Fibroblast of peridontal ligament (primary cell): ENCODE results near the gene CEP63.
A peak's percentile ranks its signal among the peaks of the same experiment; 100 is the strongest.

Experiments used
- DNase-seq: peaks from one replicate; pipeline ENCODE4 v3.0.0-alpha.2; 2010; ENCODE audit errors: extremely low read depth

The CEP63 gene

GRCh38 chr3:134468519-134468918 lies 17.3 kb upstream of the CEP63 start:
- no peak for DNase-seq

- peak; percentile 49 for DNase-seq
These were observed 14.2 kb upstream of the CEP63 start for GRCh38 chr3:134471521-134472193.

GRCh38 chr3:134472831-134473230 lies 13.0 kb upstream of the CEP63 start:
- no peak for DNase-seq

GRCh38 chr3:134473868-134474546 lies 11.8 kb upstream of the CEP63 start:
- DNase-seq = peak; percentile 91

- DNase-seq = no peak
These were observed 10.9 kb upstream of the CEP63 start for GRCh38 chr3:134474956-134475355.

- no peak for DNase-seq
These were observed 9.6 kb upstream of the CEP63 start for GRCh38 chr3:134476306-134476705.

- no peak for DNase-seq
These were observed 8.9 kb upstream of the CEP63 start for GRCh38 chr3:134477002-134477401.

GRCh38 chr3:134477938-134478337 lies 7.9 kb upstream of the CEP63 start:
- no peak for DNase-seq

- no peak for DNase-seq
These were observed 5.3 kb upstream of the CEP63 start for GRCh38 chr3:134480546-134480945.

- no peak for DNase-seq
These were observed 4.7 kb upstream of the CEP63 start for GRCh38 chr3:134481166-134481565.

GRCh38 chr3:134482622-134483021 lies 3.2 kb upstream of the CEP63 start:
- no peak for DNase-seq

- DNase-seq = peak; percentile 63
These were observed 2.5 kb upstream of the CEP63 start for GRCh38 chr3:134483195-134483900.

GRCh38 chr3:134485075-134485717 lies 661 bp upstream of the CEP63 start:
- peak; percentile 42 for DNase-seq

- peak; percentile 60 for DNase-seq
These were observed 752 bp downstream of the CEP63 start for GRCh38 chr3:134486577-134487041.

- DNase-seq = no peak
These were observed 1.5 kb downstream of the CEP63 start for GRCh38 chr3:134487406-134487805.

GRCh38 chr3:134494495-134494894 lies 8.6 kb downstream of the CEP63 start:
- DNase-seq = no peak

- no peak for DNase-seq
These were observed 10.1 kb downstream of the CEP63 start for GRCh38 chr3:134495980-134496379.

GRCh38 chr3:134496471-134497071 lies 10.7 kb downstream of the CEP63 start:
- no peak for DNase-seq

GRCh38 chr3:134503266-134503665 lies 17.4 kb downstream of the CEP63 start:
- no peak for DNase-seq

- no peak for DNase-seq
These were observed 18.3 kb downstream of the CEP63 start for GRCh38 chr3:134504132-134504531.

- DNase-seq = no peak
These were observed 19.6 kb downstream of the CEP63 start for GRCh38 chr3:134505485-134505884.

GRCh38 chr3:134511500-134511899 lies 25.6 kb downstream of the CEP63 start:
- DNase-seq = no peak
